T47D (cell line): ENCODE data around the gene UEVLD.

ENCODE experiments used
- DNase-seq, 2 experiments: peaks; one replicate each; pipeline versions ENCODE4 v3.0.0 to v3.0.0-alpha.2; 2011 to 2012; ENCODE audit warnings: low read depth in 1 of 2, low spot score in 1 of 2
- JUND ChIP-seq: IDR thresholded peaks from 2 replicates; pipeline ENCODE4 v1.6.1; 2012; ENCODE audit warnings: low read depth
- in situ Hi-C: cut with HindIII; loops from 2 replicates; pipeline ENCODE4 v1.10.0; 2016; ENCODE audit warnings: low sequenced_read_pairs, low pct_unique_long_range_greater_than_20kb

UEVLD gene

DNA sequence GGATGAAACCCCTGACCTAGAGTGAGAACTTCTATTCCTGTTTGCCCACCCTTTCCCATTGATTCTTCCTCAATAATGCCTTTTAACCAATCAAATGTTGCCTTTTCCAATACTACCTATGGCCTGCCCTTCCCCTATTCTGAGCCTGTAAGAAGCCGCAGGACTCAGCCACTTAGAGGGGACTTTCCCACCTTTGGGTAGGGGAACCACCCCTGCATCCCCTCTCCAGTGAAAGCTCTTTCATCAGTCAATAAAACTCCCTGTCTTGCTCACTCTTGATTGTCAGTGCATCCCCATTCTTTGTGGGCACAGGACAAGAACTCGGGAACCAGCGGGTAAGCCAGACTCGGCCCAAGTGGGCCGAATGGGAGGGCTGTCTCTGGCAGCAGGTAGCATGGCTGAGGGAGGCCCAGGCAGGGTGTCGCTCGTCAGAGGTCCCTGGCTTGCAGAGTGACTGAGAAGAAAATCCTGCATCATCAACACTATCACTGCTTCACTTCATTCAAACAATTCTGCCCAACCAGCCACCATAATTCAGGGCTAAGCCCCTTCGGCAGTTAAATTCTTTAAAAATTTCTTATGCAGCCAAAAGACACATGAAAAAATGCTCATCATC lies 102.5 kb downstream of the UEVLD start:
- DNase-seq, result no peak
- TF ChIP-seq JUND, result no peak
- in situ Hi-C loops, result no loop called here
